GM12878 (cell line): ENCODE results near the gene CNTD1.

Source experiments
- MXI1 ChIP-seq: fragments of 150-350 bp; IDR thresholded peaks from 2 replicates; pipeline ENCODE4 v1.6.1; 2011; ENCODE audit warnings: low read depth, mild to moderate bottlenecking, inconsistent platforms, low read length, improper control_type of control experiment
- NR2F1 ChIP-seq: fragments of 450-650 bp; conservative IDR thresholded peaks from 2 replicates; pipeline ENCODE4 v1.6.1; 2017; ENCODE audit warnings: mild to moderate bottlenecking
- POLR2A ChIP-seq: IDR thresholded peaks from 2 replicates; pipeline ENCODE4 v1.6.1; 2011; ENCODE audit warnings: low read depth, mild to moderate bottlenecking, low read length
- POLR2AphosphoS5 ChIP-seq: IDR thresholded peaks from 2 replicates; pipeline ENCODE4 v1.6.1; 2011; ENCODE audit warnings: mild to moderate bottlenecking, low read length, inconsistent platforms
- TF ChIP-seq, protein P1 (sequence below), 3 experiments: IDR thresholded peaks in 2 of 3; conservative IDR thresholded peaks in 1 of 3; 2 replicates each; pipeline ENCODE4 v1.5.1; 2011; ENCODE audit warnings: low read depth in 3 of 3, low read length in 3 of 3, mild to moderate bottlenecking in 3 of 3, control low read depth in 2 of 3, moderate library complexity in 2 of 3, inconsistent platforms in 1 of 3, mixed read lengths in 1 of 3; ENCODE audit not compliant: control insufficient read depth in 2 of 3, insufficient read depth in 1 of 3; ENCODE audit errors: extremely low read depth in 1 of 3
- TF ChIP-seq, protein P2 (sequence below): fragments of 450-650 bp; IDR thresholded peaks from 2 replicates; pipeline ENCODE4 v1.6.1; 2018; ENCODE audit warnings: borderline replicate concordance, mild to moderate bottlenecking; ENCODE audit not compliant: partially characterized antibody
- TF ChIP-seq, protein P3 (sequence below): IDR thresholded peaks from 2 replicates; pipeline ENCODE4 v1.6.1; 2012; ENCODE audit warnings: mild to moderate bottlenecking, low read depth, low read length

DNA sequence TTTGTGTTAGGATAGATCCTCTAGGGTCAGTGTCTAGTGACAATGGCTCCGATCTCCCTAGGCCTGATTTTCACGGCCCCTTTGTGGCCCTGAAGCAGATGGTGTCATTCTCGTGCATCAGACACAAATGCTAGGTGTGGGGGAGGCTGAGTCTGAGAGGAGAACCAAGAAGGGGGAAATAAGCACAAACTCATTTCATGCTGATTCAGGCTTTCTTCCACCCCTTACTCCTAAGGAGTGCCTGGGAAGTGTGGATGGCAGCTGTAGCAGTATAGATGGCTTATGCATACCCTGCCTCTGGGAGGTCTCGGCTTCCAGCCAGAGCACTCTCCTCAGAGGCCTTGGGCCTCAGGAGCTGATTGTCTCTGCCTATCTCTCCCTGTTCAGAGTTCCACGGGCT lies 20.1 kb upstream of the CNTD1 start:
- TF ChIP-seq POLR2AphosphoS5 = no peak
- TF ChIP-seq, protein P1, sequence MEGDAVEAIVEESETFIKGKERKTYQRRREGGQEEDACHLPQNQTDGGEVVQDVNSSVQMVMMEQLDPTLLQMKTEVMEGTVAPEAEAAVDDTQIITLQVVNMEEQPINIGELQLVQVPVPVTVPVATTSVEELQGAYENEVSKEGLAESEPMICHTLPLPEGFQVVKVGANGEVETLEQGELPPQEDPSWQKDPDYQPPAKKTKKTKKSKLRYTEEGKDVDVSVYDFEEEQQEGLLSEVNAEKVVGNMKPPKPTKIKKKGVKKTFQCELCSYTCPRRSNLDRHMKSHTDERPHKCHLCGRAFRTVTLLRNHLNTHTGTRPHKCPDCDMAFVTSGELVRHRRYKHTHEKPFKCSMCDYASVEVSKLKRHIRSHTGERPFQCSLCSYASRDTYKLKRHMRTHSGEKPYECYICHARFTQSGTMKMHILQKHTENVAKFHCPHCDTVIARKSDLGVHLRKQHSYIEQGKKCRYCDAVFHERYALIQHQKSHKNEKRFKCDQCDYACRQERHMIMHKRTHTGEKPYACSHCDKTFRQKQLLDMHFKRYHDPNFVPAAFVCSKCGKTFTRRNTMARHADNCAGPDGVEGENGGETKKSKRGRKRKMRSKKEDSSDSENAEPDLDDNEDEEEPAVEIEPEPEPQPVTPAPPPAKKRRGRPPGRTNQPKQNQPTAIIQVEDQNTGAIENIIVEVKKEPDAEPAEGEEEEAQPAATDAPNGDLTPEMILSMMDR (IDR thresholded peaks at IDR 0.05 in 2 of 3, conservative IDR thresholded peaks at IDR 0.05 in 1 of 3; ENCODE audit: control insufficient read depth in 2 of 3, extremely low read depth in 1 of 3, insufficient read depth in 1 of 3, low read depth in 3 of 3, low read length in 3 of 3) = no peak
- TF ChIP-seq NR2F1 = no peak
- TF ChIP-seq POLR2A = no peak
- TF ChIP-seq, protein P2, sequence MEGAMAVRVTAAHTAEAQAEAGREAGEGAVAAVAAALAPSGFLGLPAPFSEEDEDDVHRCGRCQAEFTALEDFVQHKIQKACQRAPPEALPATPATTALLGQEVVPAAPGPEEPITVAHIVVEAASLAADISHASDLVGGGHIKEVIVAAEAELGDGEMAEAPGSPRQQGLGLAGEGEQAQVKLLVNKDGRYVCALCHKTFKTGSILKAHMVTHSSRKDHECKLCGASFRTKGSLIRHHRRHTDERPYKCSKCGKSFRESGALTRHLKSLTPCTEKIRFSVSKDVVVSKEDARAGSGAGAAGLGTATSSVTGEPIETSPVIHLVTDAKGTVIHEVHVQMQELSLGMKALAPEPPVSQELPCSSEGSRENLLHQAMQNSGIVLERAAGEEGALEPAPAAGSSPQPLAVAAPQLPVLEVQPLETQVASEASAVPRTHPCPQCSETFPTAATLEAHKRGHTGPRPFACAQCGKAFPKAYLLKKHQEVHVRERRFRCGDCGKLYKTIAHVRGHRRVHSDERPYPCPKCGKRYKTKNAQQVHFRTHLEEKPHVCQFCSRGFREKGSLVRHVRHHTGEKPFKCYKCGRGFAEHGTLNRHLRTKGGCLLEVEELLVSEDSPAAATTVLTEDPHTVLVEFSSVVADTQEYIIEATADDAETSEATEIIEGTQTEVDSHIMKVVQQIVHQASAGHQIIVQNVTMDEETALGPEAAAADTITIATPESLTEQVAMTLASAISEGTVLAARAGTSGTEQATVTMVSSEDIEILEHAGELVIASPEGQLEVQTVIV = no peak
- no peak for TF ChIP-seq MXI1
- TF ChIP-seq, protein P3, sequence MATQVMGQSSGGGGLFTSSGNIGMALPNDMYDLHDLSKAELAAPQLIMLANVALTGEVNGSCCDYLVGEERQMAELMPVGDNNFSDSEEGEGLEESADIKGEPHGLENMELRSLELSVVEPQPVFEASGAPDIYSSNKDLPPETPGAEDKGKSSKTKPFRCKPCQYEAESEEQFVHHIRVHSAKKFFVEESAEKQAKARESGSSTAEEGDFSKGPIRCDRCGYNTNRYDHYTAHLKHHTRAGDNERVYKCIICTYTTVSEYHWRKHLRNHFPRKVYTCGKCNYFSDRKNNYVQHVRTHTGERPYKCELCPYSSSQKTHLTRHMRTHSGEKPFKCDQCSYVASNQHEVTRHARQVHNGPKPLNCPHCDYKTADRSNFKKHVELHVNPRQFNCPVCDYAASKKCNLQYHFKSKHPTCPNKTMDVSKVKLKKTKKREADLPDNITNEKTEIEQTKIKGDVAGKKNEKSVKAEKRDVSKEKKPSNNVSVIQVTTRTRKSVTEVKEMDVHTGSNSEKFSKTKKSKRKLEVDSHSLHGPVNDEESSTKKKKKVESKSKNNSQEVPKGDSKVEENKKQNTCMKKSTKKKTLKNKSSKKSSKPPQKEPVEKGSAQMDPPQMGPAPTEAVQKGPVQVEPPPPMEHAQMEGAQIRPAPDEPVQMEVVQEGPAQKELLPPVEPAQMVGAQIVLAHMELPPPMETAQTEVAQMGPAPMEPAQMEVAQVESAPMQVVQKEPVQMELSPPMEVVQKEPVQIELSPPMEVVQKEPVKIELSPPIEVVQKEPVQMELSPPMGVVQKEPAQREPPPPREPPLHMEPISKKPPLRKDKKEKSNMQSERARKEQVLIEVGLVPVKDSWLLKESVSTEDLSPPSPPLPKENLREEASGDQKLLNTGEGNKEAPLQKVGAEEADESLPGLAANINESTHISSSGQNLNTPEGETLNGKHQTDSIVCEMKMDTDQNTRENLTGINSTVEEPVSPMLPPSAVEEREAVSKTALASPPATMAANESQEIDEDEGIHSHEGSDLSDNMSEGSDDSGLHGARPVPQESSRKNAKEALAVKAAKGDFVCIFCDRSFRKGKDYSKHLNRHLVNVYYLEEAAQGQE = no peak
